HepG2 (cell line): ENCODE results near the gene KLHL17. TPM values are rescaled to one million over a fixed set of nuclear protein-coding genes. Genes with fewer than 3 reads are reported as not detected.

Source experiments
- ATAC-seq: fragments of 200-7000 bp; cut with Tn5 transposase; 3 replicates; pipeline ENCODE4 v1.9.1; 2020; ENCODE audit warnings: mild to moderate bottlenecking, moderate library complexity
- BruUV-seq: library from RNA; stranded (reverse); fragments of 400-500 nt; replicated peaks from 2 replicates; lab custom pipeline; 2021; lab: Mats Ljungman, UMichigan
- CTCF ChIA-PET: fragments of 300-600 bp; formaldehyde crosslinking; extraction: SDS; loops from one replicate; lab custom pipeline; 2021; ENCODE audit warnings: low total read pairs, inconsistent platforms, low intra/inter-chr PET ratio; lab: Yijun Ruan, JAX
- POLR2A ChIA-PET: fragments of 350-600 bp; sonication (Branson Sonifier 250); formaldehyde crosslinking; loops from one replicate; lab custom pipeline; 2020; ENCODE audit warnings: antibody characterized with exemption, inconsistent platforms; lab: Yijun Ruan, JAX
- DNase-seq: peaks from one replicate; pipeline ENCODE4 v3.0.0-alpha.2; 2015; ENCODE audit warnings: low spot score
- FAIRE-seq: peaks from 3 replicates; lab custom pipeline; 2011; peaks lifted over from hg19 to GRCh38; lab: Jason Lieb, UNC
- H2AFZ ChIP-seq: one replicate; pipeline ENCODE4 v1.6.1; 2011; ENCODE audit warnings: low read length, inconsistent platforms
- H3K27ac ChIP-seq: fragments of 300-600 bp; 3 replicates; pipeline ENCODE4 v1.8.0; 2011; ENCODE audit warnings: mixed run types, mild to moderate bottlenecking, mixed read lengths, low read length, inconsistent platforms; ENCODE audit not compliant: insufficient read depth; ENCODE audit errors: extremely low read length
- H3K27me3 ChIP-seq, 2 experiments: fragments of 200-600 bp in 1 of 2; 2 replicates in 1 of 2; 3 replicates in 1 of 2; pipeline versions ENCODE4 v1.6.0 to v1.8.0; 2011; ENCODE audit warnings: low read length in 2 of 2, mild to moderate bottlenecking in 2 of 2, moderate library complexity in 2 of 2, inconsistent platforms in 1 of 2; ENCODE audit not compliant: insufficient read depth in 2 of 2, control insufficient read depth in 1 of 2
- H3K36me3 ChIP-seq, 2 experiments: fragments of 200-600 bp in 1 of 2; replicated peaks in 1 of 2; 2 replicates in 1 of 2; 3 replicates in 1 of 2; pipeline versions ENCODE4 v1.5.1 to v1.8.0; 2011; ENCODE audit warnings: low read length in 2 of 2, inconsistent platforms in 1 of 2; ENCODE audit not compliant: insufficient read depth in 2 of 2, control insufficient read depth in 1 of 2
- H3K4me1 ChIP-seq: 2 replicates; pipeline ENCODE4 v1.5.1; 2012; ENCODE audit warnings: low read length, inconsistent platforms; ENCODE audit not compliant: insufficient read depth
- H3K4me2 ChIP-seq: 2 replicates; pipeline ENCODE4 v1.6.0; 2011; ENCODE audit warnings: low read depth, low read length, inconsistent platforms
- H3K4me3 ChIP-seq, 3 experiments: fragments of 200-600 bp in 1 of 3; sonication (generic), shearing (Covaris generic) in 1 of 3; replicated peaks in 1 of 3; 2 replicates each; pipeline ENCODE4 v1.5.1; 2011 to 2016; ENCODE audit warnings: low read length in 3 of 3, inconsistent platforms in 2 of 3, low read depth in 2 of 3, mild to moderate bottlenecking in 2 of 3, control low read depth in 1 of 3, mixed read lengths in 1 of 3; ENCODE audit not compliant: insufficient read depth in 1 of 3
- H3K79me2 ChIP-seq: one replicate; pipeline ENCODE4 v1.6.1; 2011; ENCODE audit warnings: low read length, inconsistent platforms; ENCODE audit not compliant: insufficient read depth
- H3K9ac ChIP-seq: 2 replicates; pipeline ENCODE4 v1.6.0; 2011; ENCODE audit warnings: mild to moderate bottlenecking, low read depth, low read length, inconsistent platforms; ENCODE audit not compliant: insufficient read depth
- H3K9me3 ChIP-seq: 2 replicates; pipeline ENCODE4 v1.5.1; 2012; ENCODE audit warnings: mild to moderate bottlenecking, low read length
- H4K20me1 ChIP-seq: 2 replicates; pipeline ENCODE4 v1.6.0; 2011; ENCODE audit warnings: inconsistent platforms, mild to moderate bottlenecking, low read length, moderate library complexity; ENCODE audit not compliant: insufficient read depth
- BCL6 ChIP-seq: IDR thresholded peaks from 2 replicates; pipeline ENCODE4 v1.6.1; 2016; ENCODE audit warnings: missing genetic modification reagents, missing compliant biosample characterization
- EED ChIP-seq: sonication (generic); formaldehyde crosslinking; IDR thresholded peaks from 2 replicates; pipeline ENCODE4 v1.5.0; 2020; ENCODE audit warnings: mild to moderate bottlenecking, missing genetic modification reagents
- ELF1 ChIP-seq: sonication (generic); formaldehyde crosslinking; IDR thresholded peaks from 2 replicates; pipeline ENCODE4 v1.4.0; 2020; ENCODE audit warnings: missing genetic modification reagents
- ESRRA ChIP-seq: sonication (generic); formaldehyde crosslinking; IDR thresholded peaks from 2 replicates; pipeline ENCODE4 v1.5.1; 2020; ENCODE audit warnings: mild to moderate bottlenecking, low read depth, missing genetic modification reagents
- ETV5 ChIP-seq: IDR thresholded peaks from 2 replicates; pipeline ENCODE4 v1.6.1; 2018; ENCODE audit warnings: missing biosample characterization, missing genetic modification reagents, inconsistent platforms, borderline replicate concordance
- GABPB1 ChIP-seq: IDR thresholded peaks from 2 replicates; pipeline ENCODE4 v1.6.1; 2016; ENCODE audit warnings: mild to moderate bottlenecking, missing genetic modification reagents, moderate library complexity, missing compliant biosample characterization
- GTF3A ChIP-seq: sonication (generic); formaldehyde crosslinking; conservative IDR thresholded peaks from 2 replicates; pipeline ENCODE4 v1.4.0; 2020; ENCODE audit warnings: mild to moderate bottlenecking, missing genetic modification reagents
- HNRNPL ChIP-seq: fragments of 200-400 bp; formaldehyde crosslinking; IDR thresholded peaks from 2 replicates; pipeline ENCODE4 v1.6.1; 2017; ENCODE audit warnings: mild to moderate bottlenecking, low read depth, low read length
- MEIS1 ChIP-seq: sonication (generic); formaldehyde crosslinking; IDR thresholded peaks from 2 replicates; pipeline ENCODE4 v1.9.0; 2021; ENCODE audit warnings: mild to moderate bottlenecking, missing genetic modification reagents, moderate library complexity, borderline replicate concordance
- PATZ1 ChIP-seq: sonication (generic); formaldehyde crosslinking; IDR thresholded peaks from 2 replicates; pipeline ENCODE4 v1.4.0; 2020; ENCODE audit warnings: missing genetic modification reagents
- RBAK ChIP-seq: sonication (generic); formaldehyde crosslinking; IDR thresholded peaks from 2 replicates; pipeline ENCODE4 v1.5.1; 2020; ENCODE audit warnings: mild to moderate bottlenecking, missing genetic modification reagents
- REL ChIP-seq: sonication (generic); formaldehyde crosslinking; conservative IDR thresholded peaks from 2 replicates; pipeline ENCODE4 v1.8.0; 2022; ENCODE audit warnings: mild to moderate bottlenecking, missing genetic modification reagents, moderate library complexity
- SAP130 ChIP-seq: IDR thresholded peaks from 2 replicates; pipeline ENCODE4 v1.6.1; 2016; ENCODE audit warnings: low read depth
- SP140L ChIP-seq: sonication (generic); formaldehyde crosslinking; IDR thresholded peaks from 2 replicates; pipeline ENCODE4 v1.4.0; 2020; ENCODE audit warnings: missing genetic modification reagents, borderline replicate concordance
- ZFX ChIP-seq: sonication (generic); formaldehyde crosslinking; IDR thresholded peaks from 2 replicates; pipeline ENCODE4 v1.4.0; 2020; ENCODE audit warnings: mild to moderate bottlenecking, low read depth, missing genetic modification reagents, moderate library complexity
- ZNF235 ChIP-seq: sonication (generic); formaldehyde crosslinking; IDR thresholded peaks from 2 replicates; pipeline ENCODE4 v1.8.1; 2023; ENCODE audit warnings: mild to moderate bottlenecking, missing genetic modification reagents, borderline replicate concordance
- ZNF556 ChIP-seq: sonication (generic); formaldehyde crosslinking; IDR thresholded peaks from 2 replicates; pipeline ENCODE4 v1.4.0; 2020; ENCODE audit warnings: mild to moderate bottlenecking, missing genetic modification reagents, borderline replicate concordance
- ZNF687 ChIP-seq: sonication (generic); formaldehyde crosslinking; IDR thresholded peaks from 2 replicates; pipeline ENCODE4 v1.5.1; 2020; ENCODE audit warnings: mild to moderate bottlenecking, missing genetic modification reagents, moderate library complexity
- WGBS: methylation state at CpG from one replicate; pipeline ENCODE4 v1.1.6; 2017; ENCODE audit warnings: low lambda C conversion rate; 5-methylcytosine and 5-hydroxymethylcytosine counted together
- in situ Hi-C: cut with HindIII; loops from 2 replicates; pipeline ENCODE4 v1.10.0; 2017; ENCODE audit warnings: low pct_unique_long_range_greater_than_20kb; ENCODE audit not compliant: extremely low pct_ligation_motif_present
- intact Hi-C: fragments of 100-400 bp; cut with micrococcal nuclease; formaldehyde crosslinking; loops from one replicate; pipeline ENCODE4 v1.10.0; 2022; ENCODE audit not compliant: unreplicated experiment
- polyA plus RNA-seq, 8 experiments: library from polyadenylated mRNA; depleted of rRNA in 3 of 8; stranded (reverse) in 7 of 8; unstranded in 1 of 8; fragments of >200 nt; fragmentation: Illumina TruSeq in 4 of 8; extraction: Trizol in 4 of 8; gene quantifications; 2 replicates each; pipeline versions ENCODE4 v1.2.1 to v1.2.3, GENCODE V29; 2011 to 2016; ENCODE audit warnings: low read depth in 4 of 8, missing spikeins in 1 of 8, mixed read lengths in 1 of 8; ENCODE audit not compliant: insufficient read depth in 1 of 8
- total RNA-seq, 5 experiments: library from RNA; depleted of rRNA; stranded (reverse); fragments of >200 nt; fragmentation: Illumina TruSeq; extraction: Trizol; gene quantifications; 2 replicates each; pipeline ENCODE4 v1.2.3, GENCODE V29; 2016; ENCODE audit warnings: low read depth in 1 of 5

KLHL17 gene
- total and polyA plus RNA-seq, 2 of the 13 experiments (the other 11 are each of a cell fraction or from before 2014, with no cell fraction given) = 9.3 to 24.7 TPM

DNA sequence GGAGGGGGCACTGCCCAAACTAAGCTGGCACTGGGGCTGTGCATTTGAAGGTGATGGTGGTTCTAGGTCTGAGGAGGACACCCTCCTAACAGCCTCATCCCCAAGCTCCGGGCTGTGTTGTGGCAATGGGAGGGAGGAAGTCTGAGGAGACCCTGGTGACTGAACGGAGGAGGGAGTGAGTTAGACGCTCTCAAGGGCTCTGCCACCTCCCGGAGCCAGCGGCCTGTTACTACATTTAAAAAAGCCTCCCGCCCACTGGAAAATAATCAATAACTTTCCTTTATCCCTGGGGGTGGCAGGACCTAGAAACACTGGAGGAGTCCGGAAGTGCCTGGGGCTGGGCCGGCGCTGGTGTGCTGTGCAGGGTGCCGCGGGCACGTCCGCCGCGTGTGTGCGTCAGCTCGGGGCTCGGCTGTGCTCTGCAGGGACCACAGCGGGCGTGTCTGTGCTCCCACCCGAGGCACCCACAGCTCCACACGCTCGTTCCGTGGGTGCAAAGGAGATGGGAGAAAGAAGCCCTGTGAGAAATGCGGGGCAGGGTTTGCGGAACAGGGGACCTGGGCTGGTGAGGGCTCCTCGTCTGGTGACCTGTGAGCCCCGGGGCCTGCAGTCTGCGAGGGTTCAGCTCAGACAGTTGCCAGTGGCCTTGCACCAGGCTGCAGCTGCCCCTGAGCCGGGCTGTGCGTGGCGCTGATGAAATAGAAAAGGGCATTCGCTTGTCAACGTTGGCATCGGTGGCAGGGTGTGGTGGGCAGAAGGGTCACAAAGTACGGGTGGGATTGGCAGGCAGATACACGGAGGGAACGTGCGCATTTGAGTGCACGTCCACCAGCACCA, 31.3 kb upstream of the KLHL17 start:
- BruUV-seq = no TSS peak
- DNase-seq (no peak), FAIRE-seq (no peak), ATAC-seq (peak; percentile 23)
- H3K4me2 ChIP-seq = no peak overlapping the region
- ChIA-PET POLR2A (no interaction called here), CTCF (no interaction called here)
- no peaks in the 10 kb centered on the region for H3K36me3 ChIP-seq
- no peak overlapping the region; a peak in 1 of 6 replicates for H3K4me3 ChIP-seq
- H3K27ac ChIP-seq = no peak overlapping the region
- no peaks in the 10 kb centered on the region for H3K4me1 ChIP-seq
- H3K79me2 ChIP-seq = no peaks in the 10 kb centered on the region
- no peak overlapping the region for H2AFZ ChIP-seq
- H4K20me1 ChIP-seq = 0 out of 2 replicates have a peak, but pooled peaks cover 3% of the 10 kb centered on the region
- in situ Hi-C loops = no loop called here
- 13% methylated on average over 27 of the region's 40 CpGs for WGBS
- intact Hi-C loops = no loop called here
- peaks cover 35 to 88% of the 10 kb centered on the region in 2 experiments for H3K27me3 ChIP-seq
- no peak overlapping the region for H3K9ac ChIP-seq
- H3K9me3 ChIP-seq = no peaks in the 10 kb centered on the region
- no peak for TF ChIP-seq SP140L (CRISPR knock-in tag)
- no peak for TF ChIP-seq RBAK (CRISPR knock-in tag)
- TF ChIP-seq BCL6 (CRISPR knock-in tag) = peak; percentile 51
- peak; percentile 74; the same call in 1 of the 2 replicates for TF ChIP-seq ETV5 (CRISPR knock-in tag)
- peak; percentile 58 for TF ChIP-seq ZNF687 (CRISPR knock-in tag)
- peak; percentile 29; the same call in 1 of the 2 replicates for TF ChIP-seq ZFX (CRISPR knock-in tag)
- 0 out of 2 replicates have a peak, but pooled peaks have one; percentile 14 for TF ChIP-seq SAP130
- TF ChIP-seq PATZ1 (CRISPR knock-in tag) = peak; percentile 27; the same call in 1 of the 2 replicates
- 0 out of 2 replicates have a peak, but pooled peaks have one; percentile 15 for TF ChIP-seq GTF3A (CRISPR knock-in tag)
- peak; percentile 59; the same call in 1 of the 2 replicates for TF ChIP-seq EED (CRISPR knock-in tag)
- TF ChIP-seq GABPB1 (CRISPR knock-in tag) = peak; percentile 51; the same call in 1 of the 2 replicates
- TF ChIP-seq MEIS1 (CRISPR knock-in tag) = 0 out of 2 replicates have a peak, but pooled peaks have one; percentile 29
- 0 out of 2 replicates have a peak, but pooled peaks have one; percentile 14 for TF ChIP-seq ZNF556
- TF ChIP-seq ELF1 (CRISPR knock-in tag) = peak; percentile 59
- TF ChIP-seq ZNF235 (CRISPR knock-in tag) = no peak
- 0 out of 2 replicates have a peak, but pooled peaks have one; percentile 42 for TF ChIP-seq HNRNPL
- TF ChIP-seq ESRRA (CRISPR knock-in tag) = no peak
- no peak for TF ChIP-seq REL (CRISPR knock-in tag)
